Measurements from ENCODE around the gene SLC4A4. TPM values are rescaled to one million over a fixed set of nuclear protein-coding genes. Genes with fewer than 3 reads are reported as not detected.

The SLC4A4 gene
- total RNA-seq, 1 experiment from 2014 or later, result 0.92 TPM

DNA sequence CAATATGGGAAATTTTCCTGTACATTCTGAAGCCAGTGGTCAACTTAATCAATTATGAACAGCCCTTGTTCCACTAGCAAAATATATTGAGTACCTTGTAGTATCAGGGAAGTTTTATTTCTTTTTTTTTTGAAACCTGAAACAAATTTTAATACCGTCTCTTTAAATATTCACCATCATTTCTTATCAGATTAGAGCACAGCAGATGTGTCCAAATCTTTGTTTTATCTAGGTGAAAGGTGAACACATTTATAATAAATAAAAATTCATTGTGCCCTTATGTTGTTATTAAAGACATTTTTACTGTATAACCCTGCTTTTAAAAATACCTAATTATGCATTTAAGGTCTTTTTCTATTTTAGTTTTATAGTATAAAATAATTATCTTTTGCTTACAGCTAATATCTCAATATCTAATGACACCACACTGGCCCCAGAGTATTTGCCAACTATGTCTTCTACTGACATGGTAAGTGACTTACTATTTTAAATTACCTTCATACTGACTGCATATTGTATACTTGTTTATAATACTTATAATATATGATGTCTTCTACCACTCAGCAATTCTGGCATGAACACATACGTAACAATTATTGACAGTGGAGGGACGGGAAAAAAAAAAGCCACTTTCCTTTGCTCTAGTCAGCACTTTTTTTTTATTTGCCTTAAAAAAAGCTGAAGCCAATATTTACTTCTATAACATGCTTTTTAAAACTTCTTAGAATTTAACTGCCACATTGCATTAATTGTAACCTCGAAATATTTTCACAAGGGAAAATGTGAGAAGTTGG lies 147.9 kb downstream of the SLC4A4 start:
- no peaks in the 10 kb centered on the region for H4K20me1 ChIP-seq (ENCODE audit: control insufficient read depth, insufficient read depth, insufficient read length)
- H3K27ac ChIP-seq (ENCODE audit: insufficient read length, low read depth, low read length), result no peak overlapping the region
- H2BK120ac ChIP-seq (ENCODE audit: low read depth, low read length, poor library complexity, severe bottlenecking), result no peak overlapping the region
- no peak for DNase-seq
- no peak overlapping the region for H3K4me2 ChIP-seq (ENCODE audit: insufficient read depth, insufficient read length, low read length)
- Mint-ChIP-seq H3K27me3 (ENCODE audit: low read depth) (no peaks in the 10 kb centered on the region), H3K36me3 (ENCODE audit: insufficient read depth in 1 of 3, low read depth in 3 of 3) (no peaks in the 10 kb centered on the region; a peak in 1 of 7 replicates), H3K9me3 (no peaks in the 10 kb centered on the region), H3K4me3 (no peak overlapping the region), H3K4me1 (peaks cover 5 to 6% of the 10 kb centered on the region in 2 experiments), H3K27ac (no peak overlapping the region; a peak in 1 of 7 replicates)
- H2BK5ac ChIP-seq (ENCODE audit: insufficient read length, low read length), result no peak overlapping the region
- no peak overlapping the region for H4K5ac ChIP-seq (ENCODE audit: insufficient read length, low read depth, low read length)
- no peak overlapping the region for H3K14ac ChIP-seq (ENCODE audit: insufficient read depth, low read length)
- no peaks in the 10 kb centered on the region; the same call in 1 of the 2 replicates for H3K4me1 ChIP-seq (ENCODE audit: insufficient read depth, low read length)
- H2BK12ac ChIP-seq (ENCODE audit: insufficient read length, low read depth, low read length), result no peak overlapping the region
- no peak overlapping the region for H2AFZ ChIP-seq (ENCODE audit: low read length)
- no peaks in the 10 kb centered on the region for H3K27me3 ChIP-seq (ENCODE audit: insufficient read depth, low read length)
- no peaks in the 10 kb centered on the region for H3K23me2 ChIP-seq (ENCODE audit: insufficient read length, low read depth, low read length, poor library complexity, severe bottlenecking)
- no peaks in the 10 kb centered on the region for H3K9me3 ChIP-seq (ENCODE audit: control insufficient read depth, low read depth, low read length)
- no peak overlapping the region for H3K9ac ChIP-seq (ENCODE audit: extremely low read depth, insufficient read length, low read length)
- H3K18ac ChIP-seq (ENCODE audit: insufficient read length, low read depth, low read length), result no peak overlapping the region
- no peaks in the 10 kb centered on the region for H3K79me2 ChIP-seq (ENCODE audit: insufficient read depth, low read length)
- TF ChIP-seq, protein P1, sequence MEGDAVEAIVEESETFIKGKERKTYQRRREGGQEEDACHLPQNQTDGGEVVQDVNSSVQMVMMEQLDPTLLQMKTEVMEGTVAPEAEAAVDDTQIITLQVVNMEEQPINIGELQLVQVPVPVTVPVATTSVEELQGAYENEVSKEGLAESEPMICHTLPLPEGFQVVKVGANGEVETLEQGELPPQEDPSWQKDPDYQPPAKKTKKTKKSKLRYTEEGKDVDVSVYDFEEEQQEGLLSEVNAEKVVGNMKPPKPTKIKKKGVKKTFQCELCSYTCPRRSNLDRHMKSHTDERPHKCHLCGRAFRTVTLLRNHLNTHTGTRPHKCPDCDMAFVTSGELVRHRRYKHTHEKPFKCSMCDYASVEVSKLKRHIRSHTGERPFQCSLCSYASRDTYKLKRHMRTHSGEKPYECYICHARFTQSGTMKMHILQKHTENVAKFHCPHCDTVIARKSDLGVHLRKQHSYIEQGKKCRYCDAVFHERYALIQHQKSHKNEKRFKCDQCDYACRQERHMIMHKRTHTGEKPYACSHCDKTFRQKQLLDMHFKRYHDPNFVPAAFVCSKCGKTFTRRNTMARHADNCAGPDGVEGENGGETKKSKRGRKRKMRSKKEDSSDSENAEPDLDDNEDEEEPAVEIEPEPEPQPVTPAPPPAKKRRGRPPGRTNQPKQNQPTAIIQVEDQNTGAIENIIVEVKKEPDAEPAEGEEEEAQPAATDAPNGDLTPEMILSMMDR (conservative IDR thresholded peaks at IDR 0.05), result no peak
- no peak overlapping the region for H2BK20ac ChIP-seq (ENCODE audit: low read depth, low read length, poor library complexity, severe bottlenecking)
- H3K56ac ChIP-seq (ENCODE audit: insufficient read length, low read depth, low read length), result no peak overlapping the region
- no peaks in the 10 kb centered on the region for H3K79me1 ChIP-seq (ENCODE audit: insufficient read depth, low read depth, low read length, poor library complexity, severe bottlenecking)
- H4K91ac ChIP-seq (ENCODE audit: insufficient read length, low read depth, low read length), result no peak overlapping the region
- no peak overlapping the region for H2BK15ac ChIP-seq (ENCODE audit: low read depth, low read length)
- WGBS (ENCODE audit: extremely low coverage, insufficient read length, low lambda C conversion rate), result no CpG with 5 or more reads among the region's 4 CpGs
- no peak overlapping the region for H3K23ac ChIP-seq (ENCODE audit: insufficient read length, low read depth, low read length)
- H2AK5ac ChIP-seq (ENCODE audit: insufficient read length, low read length), result no peak overlapping the region
- H3K4ac ChIP-seq (ENCODE audit: low read depth, low read length), result no peak overlapping the region
- H3T11ph ChIP-seq (ENCODE audit: low read length), result no peak overlapping the region
- no peak overlapping the region for H4K8ac ChIP-seq (replicated peaks; ENCODE audit: insufficient read length, low read depth, low read length)

All from H9 (cell line).